ENCODE measurements around the gene PRICKLE4. TPM values are rescaled to one million over a fixed set of nuclear protein-coding genes. Genes with fewer than 3 reads are reported as not detected.

Gene PRICKLE4
- total RNA-seq, 2 experiments from 2014 or later, result 1.8 to 2.6 TPM

- H4K20me1 ChIP-seq (ENCODE audit: insufficient read depth, low read length), result no peaks in the 10 kb centered on the region
- H3K9me2 ChIP-seq (ENCODE audit: insufficient read depth, low read length), result no peaks in the 10 kb centered on the region
- no peaks in the 10 kb centered on the region for H3K9me3 ChIP-seq (ENCODE audit: low read length)
- H3K4me1 ChIP-seq (ENCODE audit: insufficient read depth, low read length, poor library complexity, severe bottlenecking), result no peaks in the 10 kb centered on the region
- H3K79me2 ChIP-seq (ENCODE audit: insufficient read depth, low read depth, low read length), result no peaks in the 10 kb centered on the region
- H3K4me3 ChIP-seq (ENCODE audit: low read depth, low read length, poor library complexity, severe bottlenecking), result no peak overlapping the region
- no peaks in the 10 kb centered on the region for H3K36me3 ChIP-seq (ENCODE audit: insufficient read depth, low read length)
- CTCF ChIA-PET (ENCODE audit: unreplicated experiment), result no interaction called here
- BruUV-seq (replicated peaks), result no TSS peak
- H3K4me2 ChIP-seq (ENCODE audit: low read length), result no peak overlapping the region
- POLR2A ChIA-PET, result interaction anchor here (0.7 kb wide), 1 partner anchor 29 kb away, joined by 4 read pairs; no protein-coding TSS in a partner anchor
- H2AFZ ChIP-seq (ENCODE audit: low read length), result no peak overlapping the region
- intact Hi-C loops (cut with micrococcal nuclease; ENCODE audit: unreplicated experiment), result no loop called here
- TF ChIP-seq EZH2phosphoT487 (IDR thresholded peaks at IDR 0.05; ENCODE audit: borderline replicate concordance, low read depth, low read length) (no peak), CTCF (conservative IDR thresholded peaks at IDR 0.05; ENCODE audit: low read length) (no peak)
- H3K27ac ChIP-seq (ENCODE audit: low read depth, low read length, poor library complexity, severe bottlenecking), result no peak overlapping the region
- no peak for DNase-seq (ENCODE audit: low spot score)
Measured at GRCh38 chr6:41823178-41823577, 42.6 kb downstream of the PRICKLE4 start.

- POLR2A ChIA-PET, result interaction anchor here (0.6 kb wide), 1 partner anchor 1175 kb away, joined by 3 read pairs; no protein-coding TSS in a partner anchor
- CTCF ChIA-PET (ENCODE audit: unreplicated experiment), result no interaction called here
- DNase-seq (ENCODE audit: low spot score), result no peak
- Histone ChIP-seq H3K27ac (ENCODE audit: low read depth, low read length, poor library complexity, severe bottlenecking) (no peak overlapping the region), H2AFZ (ENCODE audit: low read length) (no peak overlapping the region), H4K20me1 (ENCODE audit: insufficient read depth, low read length) (no peaks in the 10 kb centered on the region), H3K9me2 (ENCODE audit: insufficient read depth, low read length) (no peaks in the 10 kb centered on the region), H3K4me2 (ENCODE audit: low read length) (no peak overlapping the region), H3K9me3 (ENCODE audit: low read length) (no peaks in the 10 kb centered on the region), H3K79me2 (ENCODE audit: insufficient read depth, low read depth, low read length) (no peaks in the 10 kb centered on the region), H3K4me3 (ENCODE audit: low read depth, low read length, poor library complexity, severe bottlenecking) (no peak overlapping the region), H3K36me3 (ENCODE audit: insufficient read depth, low read length) (no peaks in the 10 kb centered on the region), H3K4me1 (ENCODE audit: insufficient read depth, low read length, poor library complexity, severe bottlenecking) (no peaks in the 10 kb centered on the region)
- BruUV-seq (replicated peaks), result no TSS peak
- intact Hi-C loops (cut with micrococcal nuclease; ENCODE audit: unreplicated experiment), result no loop called here
- TF ChIP-seq EZH2phosphoT487 (IDR thresholded peaks at IDR 0.05; ENCODE audit: borderline replicate concordance, low read depth, low read length), result no peak
- TF ChIP-seq CTCF (conservative IDR thresholded peaks at IDR 0.05; ENCODE audit: low read length), result no peak
Measured at GRCh38 chr6:41824571-41825569, 44.3 kb downstream of the PRICKLE4 start.

Data from OCI-LY7 (cell line).